ENCODE data around the gene MTHFD1L.

DNA sequence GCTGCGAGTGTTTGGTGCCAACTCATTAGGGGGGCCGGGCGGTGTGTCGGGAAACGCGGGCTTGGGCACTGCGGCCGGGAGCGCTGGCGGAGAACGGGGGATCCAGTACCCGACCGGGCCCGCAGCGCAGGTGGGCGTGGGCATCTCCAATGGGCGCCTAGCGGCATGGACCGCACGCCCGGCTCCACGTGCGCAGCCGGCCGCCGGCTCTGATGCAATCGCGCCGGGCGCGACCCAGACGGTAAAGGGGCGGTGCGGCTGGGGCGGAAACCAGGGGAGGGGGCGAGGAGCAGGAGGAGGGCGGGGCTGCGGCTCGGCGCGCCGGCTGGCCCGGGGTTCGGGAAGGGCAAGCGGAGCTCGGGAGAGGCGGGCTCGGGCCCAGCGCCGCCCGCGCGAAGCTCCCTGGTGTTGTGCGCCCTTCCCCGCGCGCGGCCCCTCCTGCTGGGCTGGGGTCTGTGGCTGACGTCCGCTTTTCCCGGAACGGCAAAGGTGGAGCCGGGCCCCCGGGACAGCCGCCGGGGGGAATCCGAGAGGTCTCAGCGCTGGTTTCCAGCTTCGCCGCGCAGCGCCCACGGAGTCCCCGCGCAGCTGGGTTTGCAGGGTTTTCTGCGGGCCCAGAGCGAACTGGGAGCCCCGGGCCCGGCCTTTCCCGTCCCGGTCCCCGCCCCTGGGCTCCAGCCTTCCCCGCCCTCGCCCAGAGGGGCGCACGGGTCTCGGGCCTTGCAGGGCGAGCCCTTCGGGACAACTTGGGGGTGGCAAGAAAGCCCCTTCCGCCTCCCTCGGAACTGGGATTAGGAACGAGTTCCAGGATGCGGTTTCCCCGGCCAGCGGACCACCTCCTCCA is 867 bp downstream of the MTHFD1L start:
- TF ChIP-seq ZNF274 (IDR thresholded peaks at IDR 0.05; ENCODE audit: low read depth, low read length) (no peak), SUZ12 (IDR thresholded peaks at IDR 0.05; ENCODE audit: extremely low read depth, insufficient read depth, insufficient read length) (no peak)

All from NT2/D1 (cell line).